Thoracic aorta (tissue), 2 donors: ENCODE results near the gene PPIA. TPM values are rescaled to one million over a fixed set of nuclear protein-coding genes. Genes with fewer than 3 reads are reported as not detected.
"Not testable (repeated sequence)": the region's sequence is repeated elsewhere in the genome, so short reads cannot be mapped to it uniquely, and the experiment has no call there.

Experiments
- ATAC-seq: fragments of 150-250 bp; one replicate; pipeline ENCODE4 v1.8.0; 2017; ENCODE audit warnings: low read depth; ENCODE audit not compliant: insufficient number of reproducible peaks, low FRiP score
- DNase-seq: peaks from one replicate; pipeline ENCODE4 v3.0.0-alpha.2; 2020; ENCODE audit warnings: low spot score
- H3K27ac ChIP-seq, 2 donors: fragments of 200-600 bp; sonication (generic); 1 replicate in 1 of 2; 2 replicates in 1 of 2; pipeline ENCODE4 v1.5.1; 2016; ENCODE audit warnings: mild to moderate bottlenecking in 2 of 2, moderate library complexity in 2 of 2
- H3K27me3 ChIP-seq: fragments of 200-600 bp; sonication (generic); replicated peaks from 2 replicates; pipeline ENCODE4 v1.6.0; 2016; ENCODE audit warnings: mild to moderate bottlenecking; ENCODE audit not compliant: insufficient read depth
- H3K36me3 ChIP-seq: fragments of 200-600 bp; sonication (generic); one replicate; pipeline ENCODE4 v1.5.1; 2016
- H3K4me1 ChIP-seq, 2 donors: fragments of 200-600 bp; sonication (generic); 1 replicate in 1 of 2; 2 replicates in 1 of 2; pipeline versions ENCODE4 v1.5.1 to v1.6.0; 2016; ENCODE audit warnings: low read depth in 2 of 2, mild to moderate bottlenecking in 1 of 2; ENCODE audit not compliant: control insufficient read depth in 1 of 2
- H3K4me3 ChIP-seq: fragments of 200-600 bp; sonication (generic); 2 replicates; pipeline ENCODE4 v1.5.1; 2016; ENCODE audit warnings: mild to moderate bottlenecking
- H3K9me3 ChIP-seq: fragments of 200-600 bp; sonication (generic); 2 replicates; pipeline ENCODE4 v1.5.1; 2016
- total RNA-seq, 2 donors: library from RNA; depleted of rRNA; stranded (reverse); fragments of >200 nt; gene quantifications; one replicate each; pipeline versions ENCODE4 v1.1.0 to v1.2.3, GENCODE V29; 2016
- TF ChIP-seq, protein P1 (sequence below): fragments of 200-600 bp; sonication (generic); IDR thresholded peaks from one replicate; pipeline ENCODE4 v1.5.1; 2019; ENCODE audit warnings: antibody characterized with exemption

The PPIA gene
- total RNA-seq, 2 donors from 2014 or later = 1,002 to 1,065 TPM

GRCh38 chr7:44772440-44772839, 24.0 kb upstream of the PPIA start:
- Histone ChIP-seq H3K36me3 (no peaks in the 10 kb centered on the region), H3K4me1 (peaks cover 27 to 33% of the 10 kb centered on the region in 2 donors), H3K9me3 (no peaks in the 10 kb centered on the region), H3K27ac (no peak overlapping the region), H3K27me3 (no peaks in the 10 kb centered on the region), H3K4me3 (no peak overlapping the region)
- ATAC-seq (no peak), DNase-seq (no peak)
- TF ChIP-seq, protein P1, sequence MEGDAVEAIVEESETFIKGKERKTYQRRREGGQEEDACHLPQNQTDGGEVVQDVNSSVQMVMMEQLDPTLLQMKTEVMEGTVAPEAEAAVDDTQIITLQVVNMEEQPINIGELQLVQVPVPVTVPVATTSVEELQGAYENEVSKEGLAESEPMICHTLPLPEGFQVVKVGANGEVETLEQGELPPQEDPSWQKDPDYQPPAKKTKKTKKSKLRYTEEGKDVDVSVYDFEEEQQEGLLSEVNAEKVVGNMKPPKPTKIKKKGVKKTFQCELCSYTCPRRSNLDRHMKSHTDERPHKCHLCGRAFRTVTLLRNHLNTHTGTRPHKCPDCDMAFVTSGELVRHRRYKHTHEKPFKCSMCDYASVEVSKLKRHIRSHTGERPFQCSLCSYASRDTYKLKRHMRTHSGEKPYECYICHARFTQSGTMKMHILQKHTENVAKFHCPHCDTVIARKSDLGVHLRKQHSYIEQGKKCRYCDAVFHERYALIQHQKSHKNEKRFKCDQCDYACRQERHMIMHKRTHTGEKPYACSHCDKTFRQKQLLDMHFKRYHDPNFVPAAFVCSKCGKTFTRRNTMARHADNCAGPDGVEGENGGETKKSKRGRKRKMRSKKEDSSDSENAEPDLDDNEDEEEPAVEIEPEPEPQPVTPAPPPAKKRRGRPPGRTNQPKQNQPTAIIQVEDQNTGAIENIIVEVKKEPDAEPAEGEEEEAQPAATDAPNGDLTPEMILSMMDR = no peak

DNA sequence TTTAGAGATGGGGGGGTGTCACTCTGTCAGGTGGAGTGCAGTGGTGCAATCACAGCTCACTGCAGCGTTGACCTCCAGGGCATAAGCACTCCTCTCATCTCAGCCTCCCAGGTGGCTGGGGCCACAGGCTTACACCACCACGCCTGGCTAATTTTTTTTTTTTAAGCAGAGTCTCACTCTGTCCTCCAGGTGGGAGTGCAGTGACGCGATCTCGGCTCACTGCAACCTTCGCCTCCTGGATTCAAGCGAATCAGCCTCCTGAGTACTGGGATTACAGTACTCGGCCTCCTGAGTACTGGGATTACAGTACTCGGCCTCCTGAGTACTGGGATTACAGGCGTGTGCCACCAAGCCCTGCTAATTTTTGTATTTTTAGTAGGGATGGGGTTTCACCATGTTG, 23.6 kb upstream of the PPIA start:
- Histone ChIP-seq H3K27me3 (no peaks in the 10 kb centered on the region), H3K9me3 (no peaks in the 10 kb centered on the region), H3K4me1 (peaks cover 24 to 28% of the 10 kb centered on the region in 2 donors), H3K36me3 (no peaks in the 10 kb centered on the region), H3K27ac (no peak overlapping the region), H3K4me3 (no peak overlapping the region)
- ATAC-seq (no peak), DNase-seq (no peak)
- TF ChIP-seq, protein P1 = no peak

- H3K4me1 ChIP-seq = peaks cover 8 to 12% of the 10 kb centered on the region in 2 donors
- H3K27ac ChIP-seq, ATAC-seq, H3K9me3 ChIP-seq, H3K36me3 ChIP-seq, H3K27me3 ChIP-seq, H3K4me3 ChIP-seq, DNase-seq: not testable (repeated sequence)
Observed at GRCh38 chr7:44774486-44774885, 22.0 kb upstream of the PPIA start.

- TF ChIP-seq, protein P1 = no peak
- H3K4me1 ChIP-seq = peaks cover under 1 to 1% of the 10 kb centered on the region in 2 donors
- ATAC-seq (no peak), DNase-seq (no peak)
- no peaks in the 10 kb centered on the region for H3K36me3 ChIP-seq
- H3K27ac ChIP-seq = no peak overlapping the region
- H3K27me3 ChIP-seq = no peaks in the 10 kb centered on the region
- no peak overlapping the region for H3K4me3 ChIP-seq
- H3K9me3 ChIP-seq = no peaks in the 10 kb centered on the region
Observed at GRCh38 chr7:44775383-44776107, 20.9 kb upstream of the PPIA start.

DNA sequence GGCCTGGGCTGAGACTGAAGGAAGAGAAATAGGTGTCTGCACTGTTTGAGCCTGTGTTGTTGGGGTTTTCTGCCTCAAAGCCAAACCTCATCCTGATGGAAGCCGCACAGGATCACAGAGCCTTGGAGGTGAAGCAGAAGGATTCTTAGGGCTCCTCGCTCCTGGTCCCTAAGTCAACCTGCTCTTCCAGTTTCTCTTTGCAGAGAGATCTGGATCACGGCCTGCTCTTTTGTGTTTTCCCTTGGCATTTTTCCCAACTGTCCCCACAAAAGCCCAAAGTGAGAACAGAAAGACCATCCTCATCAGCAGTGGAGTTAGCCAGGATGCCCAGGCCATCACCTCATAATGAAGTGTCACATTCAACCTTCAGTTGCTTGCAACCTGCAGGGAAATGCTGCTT, 20.3 kb upstream of the PPIA start:
- H3K36me3 ChIP-seq = no peaks in the 10 kb centered on the region
- no peak overlapping the region for H3K4me3 ChIP-seq
- no peaks in the 10 kb centered on the region for H3K27me3 ChIP-seq
- H3K27ac ChIP-seq = no peak overlapping the region
- ATAC-seq (no peak), DNase-seq (no peak)
- no peaks in the 10 kb centered on the region for H3K9me3 ChIP-seq
- TF ChIP-seq, protein P1 = no peak
- H3K4me1 ChIP-seq = no peaks in the 10 kb centered on the region

DNA sequence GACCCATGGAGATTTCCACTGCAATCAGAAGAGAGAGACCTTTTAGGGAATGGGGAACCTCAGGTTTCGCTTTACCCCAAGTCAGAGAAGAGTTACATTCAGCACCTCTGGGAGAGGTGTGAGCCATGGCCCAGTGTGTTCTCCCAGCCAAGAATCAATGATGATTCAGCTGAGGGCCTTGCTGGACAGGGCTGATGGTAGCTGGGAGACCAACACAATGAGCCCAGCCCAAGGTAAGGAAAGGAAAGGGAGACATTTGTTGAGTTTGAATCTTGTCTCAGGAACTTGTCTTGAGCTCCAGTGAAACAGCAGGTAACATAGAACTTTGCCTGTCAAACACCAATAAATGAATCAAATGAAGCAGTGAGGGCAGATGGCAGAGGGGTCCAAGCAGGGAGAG, 14.0 kb upstream of the PPIA start:
- Histone ChIP-seq H3K27ac (no peak overlapping the region), H3K27me3 (no peaks in the 10 kb centered on the region), H3K36me3 (no peaks in the 10 kb centered on the region), H3K4me3 (no peak overlapping the region), H3K4me1 (no peaks in the 10 kb centered on the region), H3K9me3 (peaks cover 3% of the 10 kb centered on the region)
- ATAC-seq (no peak), DNase-seq (no peak)
- TF ChIP-seq, protein P1 = no peak
